HG03520 (cell line): ENCODE measurements around the gene EYS.
"Not testable (repeated sequence)": the region's sequence is repeated elsewhere in the genome, so short reads cannot be mapped to it uniquely, and the experiment has no call there.

Experiments used
- ATAC-seq: cut with Tn5 transposase; IDR thresholded peaks from one replicate; pipeline ENCODE4 v1.9.1; 2021; ENCODE audit warnings: mild to moderate bottlenecking, moderate library complexity; ENCODE audit not compliant: unreplicated experiment

EYS gene

GRCh38 chr6:63882208-63882607, 1824.8 kb downstream of the EYS start:
- ATAC-seq, result no peak

- ATAC-seq, result no peak
Measured at GRCh38 chr6:63881791-63882190, 1825.2 kb downstream of the EYS start.

GRCh38 chr6:63872233-63872632, 1834.8 kb downstream of the EYS start:
- no peak for ATAC-seq

GRCh38 chr6:63868351-63868750, 1838.7 kb downstream of the EYS start:
- ATAC-seq, result no peak

GRCh38 chr6:63864671-63865318, 1842.2 kb downstream of the EYS start:
- ATAC-seq, result no peak

GRCh38 chr6:63864061-63864460, 1843.0 kb downstream of the EYS start:
- ATAC-seq, result no peak

- ATAC-seq, result no peak
Measured at GRCh38 chr6:63862486-63863198, 1844.4 kb downstream of the EYS start.

GRCh38 chr6:63859528-63859927, 1847.5 kb downstream of the EYS start:
- ATAC-seq, result no peak

GRCh38 chr6:63858691-63859090, 1848.3 kb downstream of the EYS start:
- ATAC-seq, result no peak

GRCh38 chr6:63856271-63856670, 1850.8 kb downstream of the EYS start:
- ATAC-seq, result no peak

GRCh38 chr6:63844287-63844686, 1862.7 kb downstream of the EYS start:
- no peak for ATAC-seq

GRCh38 chr6:63839485-63839884, 1867.5 kb downstream of the EYS start:
- no peak for ATAC-seq

- not testable (repeated sequence) for ATAC-seq
Measured at GRCh38 chr6:63828678-63829077, 1878.3 kb downstream of the EYS start.

- no peak for ATAC-seq
Measured at GRCh38 chr6:63824722-63825121, 1882.3 kb downstream of the EYS start.

- no peak for ATAC-seq
Measured at GRCh38 chr6:63821442-63821841, 1885.6 kb downstream of the EYS start.

- ATAC-seq, result no peak
Measured at GRCh38 chr6:63819831-63820230, 1887.2 kb downstream of the EYS start.

- no peak for ATAC-seq
Measured at GRCh38 chr6:63817492-63818050, 1889.5 kb downstream of the EYS start.

GRCh38 chr6:63816982-63817436, 1890.0 kb downstream of the EYS start:
- no peak for ATAC-seq

GRCh38 chr6:63816401-63816981, 1890.5 kb downstream of the EYS start:
- no peak for ATAC-seq

GRCh38 chr6:63814459-63814858, 1892.6 kb downstream of the EYS start:
- no peak for ATAC-seq

- no peak for ATAC-seq
Measured at GRCh38 chr6:63813566-63814120, 1893.4 kb downstream of the EYS start.

GRCh38 chr6:63808576-63808975, 1898.5 kb downstream of the EYS start:
- ATAC-seq, result no peak
